Body of pancreas (tissue), 4 donors: ENCODE results near the gene MUC5AC. TPM values are rescaled to one million over a fixed set of nuclear protein-coding genes. Genes with fewer than 3 reads are reported as not detected.

Source experiments
- ATAC-seq: fragments of 150-250 bp; one replicate; pipeline ENCODE4 v1.9.1; 2016
- DNase-seq, 4 donors: peaks; one replicate each; pipeline ENCODE4 v3.0.0-alpha.2; 2019
- H3K27ac ChIP-seq, 4 donors: fragments of 200-600 bp; sonication (generic); 1 replicate in 3 of 4; 2 replicates in 1 of 4; pipeline versions ENCODE4 v1.5.1 to v1.6.1; 2016 to 2019; ENCODE audit warnings: mild to moderate bottlenecking in 1 of 4, mixed read lengths in 1 of 4, moderate library complexity in 1 of 4
- H3K27me3 ChIP-seq, 2 donors: fragments of 200-600 bp; sonication (generic); one replicate each; pipeline ENCODE4 v1.6.0; 2016; ENCODE audit warnings: mild to moderate bottlenecking in 1 of 2
- H3K36me3 ChIP-seq, 2 donors: fragments of 200-600 bp; sonication (generic); replicated peaks in 1 of 2; 2 replicates each; pipeline ENCODE4 v1.5.1; 2016; ENCODE audit warnings: low read depth in 2 of 2; ENCODE audit not compliant: insufficient read depth in 1 of 2
- H3K4me1 ChIP-seq: fragments of 200-600 bp; sonication (generic); one replicate; pipeline ENCODE4 v1.6.0; 2016
- H3K4me3 ChIP-seq, 2 donors: fragments of 200-600 bp; sonication (generic); 1 replicate in 1 of 2; 2 replicates in 1 of 2; pipeline ENCODE4 v1.5.1; 2016 to 2019
- H3K9me3 ChIP-seq, 3 donors: fragments of 200-600 bp; sonication (generic); 1 replicate in 2 of 3; 2 replicates in 1 of 3; pipeline ENCODE4 v1.5.1; 2016
- CTCF ChIP-seq, 7 experiments: fragments of 450-650 bp in 4 of 7; fragments of 200-600 bp in 3 of 7; sonication (generic) in 3 of 7; IDR thresholded peaks; one replicate each; pipeline ENCODE4 v1.5.1; 2016 to 2019; ENCODE audit warnings: antibody characterized with exemption in 7 of 7
- POLR2A ChIP-seq, 3 donors: fragments of 450-650 bp; IDR thresholded peaks; one replicate each; pipeline ENCODE4 v1.6.1; 2016; ENCODE audit warnings: antibody characterized with exemption in 3 of 3, mild to moderate bottlenecking in 2 of 3
- whole genome bisulfite sequencing, 2 donors: methylation state at CpG; one replicate each; pipeline ENCODE4 v1.1.5; 2017; 5-methylcytosine and 5-hydroxymethylcytosine counted together
- intact Hi-C: fragments of 100-400 bp; cut with DNase I; formaldehyde crosslinking; loops from one replicate; pipeline ENCODE4 v1.15.1; 2023
- total RNA-seq, 2 donors: library from RNA; depleted of rRNA; stranded (reverse); fragments of >200 nt; gene quantifications; one replicate each; pipeline ENCODE4 v1.1.0, GENCODE V29; 2016

Gene MUC5AC
- total RNA-seq, 2 donors from 2014 or later = under 0.01 to 1.8 TPM

DNA sequence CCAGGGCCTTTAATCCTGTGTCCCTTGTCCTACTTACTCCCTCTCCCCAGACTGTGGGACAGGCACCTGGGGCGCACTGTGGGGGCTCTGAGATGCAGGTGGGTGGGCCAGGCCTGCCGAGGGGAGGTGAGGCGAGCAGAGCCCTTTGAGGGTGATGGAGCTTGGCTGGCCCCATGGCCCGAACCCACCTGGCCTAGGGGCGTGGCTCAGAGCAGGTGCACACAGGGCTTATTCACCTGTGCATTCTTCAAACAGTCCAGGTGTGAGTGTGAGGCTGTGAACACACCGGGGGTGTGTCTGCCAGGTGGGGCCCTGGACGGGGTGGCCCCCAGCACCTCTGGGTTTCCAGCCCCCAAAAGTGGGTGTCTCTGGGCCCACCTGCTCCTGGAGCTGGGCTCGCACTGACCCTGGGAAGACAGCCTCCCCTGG is 9.0 kb upstream of the MUC5AC start:
- Histone ChIP-seq H3K27ac (no peak overlapping the region), H3K9me3 (peaks cover 0 to 5% (median 0%) of the 10 kb centered on the region in 3 donors), H3K36me3 (no peaks in the 10 kb centered on the region), H3K4me3 (no peak overlapping the region), H3K4me1 (no peaks in the 10 kb centered on the region), H3K27me3 (no peaks in the 10 kb centered on the region)
- DNase-seq = no peak
- TF ChIP-seq POLR2A (IDR thresholded peaks at IDR 0.05) (no peak), CTCF (IDR thresholded peaks at IDR 0.05) (no peak)
- no peak for ATAC-seq
- 30 to 71% methylated on average over 2 to 8 of the region's 8 CpGs for WGBS, 2 donors
- intact Hi-C loops = no loop called here

GRCh38 chr11:1149545-1149944 is 8.2 kb upstream of the MUC5AC start:
- WGBS, 2 donors = 75 to 79% methylated on average over 16 of the region's 16 CpGs
- Histone ChIP-seq H3K36me3 (no peaks in the 10 kb centered on the region), H3K4me3 (no peak overlapping the region), H3K27me3 (no peaks in the 10 kb centered on the region), H3K4me1 (no peaks in the 10 kb centered on the region), H3K9me3 (no peaks in the 10 kb centered on the region), H3K27ac (no peak overlapping the region)
- no peak for ATAC-seq
- intact Hi-C loops = no loop called here
- TF ChIP-seq CTCF (IDR thresholded peaks at IDR 0.05) = no peak
- no peak for TF ChIP-seq POLR2A (IDR thresholded peaks at IDR 0.05)
- no peak for DNase-seq

GRCh38 chr11:1150116-1150515 is 7.6 kb upstream of the MUC5AC start:
- no peaks in the 10 kb centered on the region for H3K9me3 ChIP-seq
- no peaks in the 10 kb centered on the region for H3K36me3 ChIP-seq
- no peak overlapping the region for H3K27ac ChIP-seq
- intact Hi-C loops = no loop called here
- ATAC-seq = no peak
- no peak for TF ChIP-seq POLR2A (IDR thresholded peaks at IDR 0.05)
- no peak for TF ChIP-seq CTCF (IDR thresholded peaks at IDR 0.05)
- 73 to 84% methylated on average over 3 to 10 of the region's 10 CpGs for WGBS, 2 donors
- no peak for DNase-seq
- H3K4me1 ChIP-seq = no peaks in the 10 kb centered on the region
- no peak overlapping the region for H3K4me3 ChIP-seq
- H3K27me3 ChIP-seq = no peaks in the 10 kb centered on the region

DNA sequence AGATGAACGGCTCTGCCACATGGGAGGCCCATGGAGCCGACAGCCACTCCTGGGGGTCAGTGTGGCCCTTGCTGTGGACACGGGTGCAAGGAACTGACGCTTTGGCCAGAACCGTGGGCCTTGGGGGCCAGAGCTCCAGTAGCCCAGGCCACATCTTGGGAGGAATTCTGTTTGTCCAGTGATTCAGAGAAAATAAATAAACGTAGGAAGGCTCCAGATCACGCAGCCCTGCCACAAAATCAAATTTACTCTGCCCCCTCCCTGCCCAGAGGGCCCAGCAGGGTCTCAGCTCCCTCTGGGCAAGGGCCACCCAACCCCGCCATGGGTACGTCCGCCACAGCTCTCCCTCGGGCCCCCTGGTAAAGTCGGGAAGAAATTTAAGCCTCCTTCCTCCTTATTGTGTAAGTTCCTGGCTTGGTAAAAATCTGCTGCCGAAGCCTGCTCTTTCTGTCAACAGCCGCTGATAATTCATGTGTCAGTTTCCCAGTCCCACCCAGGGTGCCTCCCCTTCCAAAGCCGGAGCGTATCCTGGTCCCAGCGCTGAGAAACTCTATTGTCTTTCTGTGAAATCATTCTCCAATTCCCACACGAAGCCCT is 6.9 kb upstream of the MUC5AC start:
- DNase-seq = no peak
- TF ChIP-seq CTCF (IDR thresholded peaks at IDR 0.05) (no peak), POLR2A (IDR thresholded peaks at IDR 0.05) (no peak)
- Histone ChIP-seq H3K27me3 (no peaks in the 10 kb centered on the region), H3K27ac (no peak overlapping the region), H3K4me3 (no peak overlapping the region), H3K36me3 (no peaks in the 10 kb centered on the region), H3K9me3 (no peaks in the 10 kb centered on the region), H3K4me1 (no peaks in the 10 kb centered on the region)
- 25 to 33% methylated on average over 15 to 18 of the region's 18 CpGs for WGBS, 2 donors
- ATAC-seq = no peak
- intact Hi-C loops = no loop called here
